Smooth muscle cell (in vitro differentiated cells): ENCODE results near the gene ACOT8. TPM values are rescaled to one million over a fixed set of nuclear protein-coding genes. Genes with fewer than 3 reads are reported as not detected.

Experiments
- DNase-seq: peaks from one replicate; lab custom pipeline; 2025; ENCODE audit not compliant: unreplicated experiment; lab: John Stamatoyannopoulos, UW
- H2AFZ ChIP-seq: fragments of 200-600 bp; sonication (generic); 2 replicates; pipeline ENCODE4 v1.6.0; 2016; ENCODE audit warnings: antibody characterized with exemption, low read depth, mild to moderate bottlenecking
- H3F3A ChIP-seq: fragments of 200-600 bp; sonication (generic); 2 replicates; pipeline ENCODE4 v1.6.0; 2017; ENCODE audit warnings: antibody characterized with exemption, low read depth
- H3K27ac ChIP-seq: fragments of 200-600 bp; sonication (generic); 2 replicates; pipeline ENCODE4 v1.5.1; 2016; ENCODE audit warnings: low read depth, mild to moderate bottlenecking
- H3K27me3 ChIP-seq: fragments of 200-600 bp; sonication (generic); 2 replicates; pipeline ENCODE4 v1.6.1; 2016; ENCODE audit warnings: low read depth, mild to moderate bottlenecking
- H3K36me3 ChIP-seq: fragments of 200-600 bp; sonication (generic); 2 replicates; pipeline ENCODE4 v1.5.1; 2016; ENCODE audit warnings: low read depth
- H3K4me1 ChIP-seq: fragments of 200-600 bp; sonication (generic); 2 replicates; pipeline ENCODE4 v1.5.1; 2016; ENCODE audit warnings: low read depth
- H3K4me2 ChIP-seq: fragments of 200-600 bp; sonication (generic); 2 replicates; pipeline ENCODE4 v1.6.0; 2016; ENCODE audit warnings: mild to moderate bottlenecking
- H3K4me3 ChIP-seq: fragments of 200-600 bp; sonication (generic); 2 replicates; pipeline ENCODE4 v1.5.1; 2016; ENCODE audit warnings: mild to moderate bottlenecking
- H3K79me2 ChIP-seq: fragments of 200-600 bp; sonication (generic); 2 replicates; pipeline ENCODE4 v1.6.0; 2016; ENCODE audit warnings: low read depth, mild to moderate bottlenecking
- H3K9ac ChIP-seq: fragments of 200-600 bp; sonication (generic); 2 replicates; pipeline ENCODE4 v1.6.0; 2016; ENCODE audit warnings: low read depth
- H3K9me3 ChIP-seq: fragments of 200-600 bp; sonication (generic); replicated peaks from 2 replicates; pipeline ENCODE4 v1.5.1; 2016; ENCODE audit warnings: low read depth
- H4K20me1 ChIP-seq: fragments of 200-600 bp; sonication (generic); 2 replicates; pipeline ENCODE4 v1.6.0; 2016; ENCODE audit warnings: low read depth
- WGBS: methylation state at CpG from one replicate; pipeline ENCODE4 v1.1.7; 2016; ENCODE audit warnings: low lambda C conversion rate; 5-methylcytosine and 5-hydroxymethylcytosine counted together
- polyA plus RNA-seq: library from polyadenylated mRNA; unstranded; fragments of >200 nt; fragmentation: Nextera tagmentation; extraction: Ambion mirVana; gene quantifications from 2 replicates; pipeline ENCODE4 v1.2.1, GENCODE V29; 2016
- total RNA-seq: library from RNA; depleted of rRNA; stranded (reverse); fragments of >200 nt; gene quantifications from 2 replicates; pipeline ENCODE4 v1.2.3, GENCODE V29; 2014
- TF ChIP-seq, protein P1 (sequence below): fragments of 200-600 bp; sonication (generic); IDR thresholded peaks from 2 replicates; pipeline ENCODE4 v1.5.1; 2017; ENCODE audit warnings: borderline replicate concordance, mild to moderate bottlenecking, antibody characterized with exemption; ENCODE audit not compliant: insufficient read depth, poor library complexity, severe bottlenecking

Gene ACOT8
- total and polyA plus RNA-seq, 2 experiments from 2014 or later: 31.9 to 43.8 TPM

GRCh38 chr20:45897692-45898091, 40.5 kb upstream of the ACOT8 start:
- no peaks in the 10 kb centered on the region for H3K36me3 ChIP-seq
- DNase-seq: no peak
- H3K4me1 ChIP-seq: no peaks in the 10 kb centered on the region
- 100% methylated on average over 7 of the region's 7 CpGs for WGBS
- no peak overlapping the region for H3K9ac ChIP-seq
- no peaks in the 10 kb centered on the region for H3K9me3 ChIP-seq
- H3K27me3 ChIP-seq: no peaks in the 10 kb centered on the region
- no peak overlapping the region for H3K4me2 ChIP-seq
- H3K27ac ChIP-seq: no peak overlapping the region
- H2AFZ ChIP-seq: no peak overlapping the region
- no peaks in the 10 kb centered on the region for H4K20me1 ChIP-seq
- H3K4me3 ChIP-seq: no peak overlapping the region
- TF ChIP-seq, protein P1, sequence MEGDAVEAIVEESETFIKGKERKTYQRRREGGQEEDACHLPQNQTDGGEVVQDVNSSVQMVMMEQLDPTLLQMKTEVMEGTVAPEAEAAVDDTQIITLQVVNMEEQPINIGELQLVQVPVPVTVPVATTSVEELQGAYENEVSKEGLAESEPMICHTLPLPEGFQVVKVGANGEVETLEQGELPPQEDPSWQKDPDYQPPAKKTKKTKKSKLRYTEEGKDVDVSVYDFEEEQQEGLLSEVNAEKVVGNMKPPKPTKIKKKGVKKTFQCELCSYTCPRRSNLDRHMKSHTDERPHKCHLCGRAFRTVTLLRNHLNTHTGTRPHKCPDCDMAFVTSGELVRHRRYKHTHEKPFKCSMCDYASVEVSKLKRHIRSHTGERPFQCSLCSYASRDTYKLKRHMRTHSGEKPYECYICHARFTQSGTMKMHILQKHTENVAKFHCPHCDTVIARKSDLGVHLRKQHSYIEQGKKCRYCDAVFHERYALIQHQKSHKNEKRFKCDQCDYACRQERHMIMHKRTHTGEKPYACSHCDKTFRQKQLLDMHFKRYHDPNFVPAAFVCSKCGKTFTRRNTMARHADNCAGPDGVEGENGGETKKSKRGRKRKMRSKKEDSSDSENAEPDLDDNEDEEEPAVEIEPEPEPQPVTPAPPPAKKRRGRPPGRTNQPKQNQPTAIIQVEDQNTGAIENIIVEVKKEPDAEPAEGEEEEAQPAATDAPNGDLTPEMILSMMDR: no peak
- peaks cover 12% of the 10 kb centered on the region for H3F3A ChIP-seq
- H3K79me2 ChIP-seq: no peaks in the 10 kb centered on the region

- 95% methylated on average over 2 of the region's 2 CpGs for WGBS
- Histone ChIP-seq H3K36me3 (no peaks in the 10 kb centered on the region), H3K79me2 (no peaks in the 10 kb centered on the region), H3K4me3 (no peak overlapping the region), H3K9ac (no peak overlapping the region), H3K4me1 (no peaks in the 10 kb centered on the region), H4K20me1 (no peaks in the 10 kb centered on the region), H3K9me3 (no peaks in the 10 kb centered on the region), H3F3A (peaks cover 12% of the 10 kb centered on the region), H2AFZ (no peak overlapping the region), H3K27me3 (no peaks in the 10 kb centered on the region), H3K27ac (no peak overlapping the region), H3K4me2 (no peak overlapping the region)
- TF ChIP-seq, protein P1: no peak
- DNase-seq: no peak
These were observed 40.1 kb upstream of the ACOT8 start for GRCh38 chr20:45897289-45897688.

DNA sequence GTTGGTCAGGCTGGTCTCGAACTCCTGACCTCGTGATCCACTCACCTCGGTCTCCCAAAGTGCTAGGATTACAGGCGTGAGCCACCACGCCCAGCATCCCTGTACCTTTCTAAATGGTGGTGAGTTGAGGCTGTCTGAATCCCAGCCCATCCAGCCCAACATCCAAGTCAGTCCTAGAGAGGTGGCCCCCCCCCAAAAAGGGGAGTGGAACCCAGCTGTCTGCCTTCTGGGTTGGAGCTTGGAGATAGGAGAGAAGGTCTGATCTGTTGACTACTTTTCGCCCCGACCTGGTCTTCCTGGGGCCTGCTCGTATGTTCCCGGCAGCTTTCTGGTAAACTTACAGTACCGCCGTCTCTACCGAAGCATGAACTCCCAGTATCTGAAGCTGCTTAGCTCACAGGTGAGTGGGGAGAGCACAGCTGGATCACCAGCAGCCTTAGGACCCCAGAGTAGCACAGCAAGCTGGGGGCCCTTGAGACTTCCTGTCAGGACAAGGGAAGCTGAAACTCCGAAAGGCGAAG, 39.5 kb upstream of the ACOT8 start:
- no peak overlapping the region for H3K9ac ChIP-seq
- WGBS: 98% methylated on average over 14 of the region's 14 CpGs
- H3K36me3 ChIP-seq: no peaks in the 10 kb centered on the region

More for the DNA sequence above, 39.5 kb upstream of the ACOT8 start:
- DNase-seq: no peak
- Histone ChIP-seq H4K20me1 (no peaks in the 10 kb centered on the region), H3K27me3 (no peaks in the 10 kb centered on the region), H3K4me2 (no peak overlapping the region), H3F3A (peaks cover 12% of the 10 kb centered on the region), H3K27ac (no peak overlapping the region), H3K79me2 (peaks cover 4% of the 10 kb centered on the region), H3K9me3 (no peaks in the 10 kb centered on the region), H3K4me3 (no peak overlapping the region), H3K4me1 (peaks cover 4% of the 10 kb centered on the region), H2AFZ (no peak overlapping the region)
- TF ChIP-seq, protein P1: no peak
